ENCODE data around the gene SLC35E1.

SLC35E1 gene

DNA sequence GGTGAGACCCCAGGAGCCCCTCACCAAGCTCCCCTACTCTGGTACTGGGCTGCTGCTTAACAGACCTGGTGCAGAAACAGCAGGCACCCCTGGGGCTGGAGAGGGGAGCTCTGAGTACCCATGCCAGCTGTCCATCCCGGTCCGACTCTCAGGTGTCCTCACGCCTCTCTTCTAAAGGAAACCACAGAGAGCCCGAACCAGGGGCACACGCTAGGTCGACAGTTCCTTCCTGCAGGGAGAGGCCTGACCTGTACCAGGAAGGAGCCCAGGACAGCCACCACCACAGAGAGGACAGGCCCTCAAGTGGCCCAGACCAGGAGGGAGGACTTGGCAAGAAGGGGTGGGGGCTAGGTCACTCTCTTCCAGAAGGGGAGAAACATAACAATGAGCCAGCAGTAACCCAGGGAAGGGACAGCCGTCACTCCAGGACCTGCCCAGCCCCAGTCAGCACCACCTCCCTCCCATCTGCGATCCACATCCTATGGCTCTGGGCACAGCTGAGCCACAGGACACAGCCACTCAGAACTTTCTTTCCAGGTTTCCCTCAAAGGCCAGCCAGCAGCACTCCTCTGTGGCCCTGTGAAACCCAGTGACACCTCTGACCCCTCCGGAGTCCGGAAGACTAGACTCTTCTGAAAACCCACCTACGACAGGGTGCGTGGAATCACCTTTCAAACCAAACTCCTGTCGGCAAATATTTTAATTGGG, 13.0 kb upstream of the SLC35E1 start:
- no peak for DNase-seq (ENCODE audit: low read depth, low spot score)
- in situ Hi-C loops (cut with HindIII; ENCODE audit: low sequenced_read_pairs), result no loop called here
- no peak overlapping the region for H3K4me3 ChIP-seq (ENCODE audit: low read depth, low read length)
- TF ChIP-seq, protein P1, sequence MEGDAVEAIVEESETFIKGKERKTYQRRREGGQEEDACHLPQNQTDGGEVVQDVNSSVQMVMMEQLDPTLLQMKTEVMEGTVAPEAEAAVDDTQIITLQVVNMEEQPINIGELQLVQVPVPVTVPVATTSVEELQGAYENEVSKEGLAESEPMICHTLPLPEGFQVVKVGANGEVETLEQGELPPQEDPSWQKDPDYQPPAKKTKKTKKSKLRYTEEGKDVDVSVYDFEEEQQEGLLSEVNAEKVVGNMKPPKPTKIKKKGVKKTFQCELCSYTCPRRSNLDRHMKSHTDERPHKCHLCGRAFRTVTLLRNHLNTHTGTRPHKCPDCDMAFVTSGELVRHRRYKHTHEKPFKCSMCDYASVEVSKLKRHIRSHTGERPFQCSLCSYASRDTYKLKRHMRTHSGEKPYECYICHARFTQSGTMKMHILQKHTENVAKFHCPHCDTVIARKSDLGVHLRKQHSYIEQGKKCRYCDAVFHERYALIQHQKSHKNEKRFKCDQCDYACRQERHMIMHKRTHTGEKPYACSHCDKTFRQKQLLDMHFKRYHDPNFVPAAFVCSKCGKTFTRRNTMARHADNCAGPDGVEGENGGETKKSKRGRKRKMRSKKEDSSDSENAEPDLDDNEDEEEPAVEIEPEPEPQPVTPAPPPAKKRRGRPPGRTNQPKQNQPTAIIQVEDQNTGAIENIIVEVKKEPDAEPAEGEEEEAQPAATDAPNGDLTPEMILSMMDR (IDR thresholded peaks at IDR 0.05; ENCODE audit: low read depth, low read length), result no peak

DNA sequence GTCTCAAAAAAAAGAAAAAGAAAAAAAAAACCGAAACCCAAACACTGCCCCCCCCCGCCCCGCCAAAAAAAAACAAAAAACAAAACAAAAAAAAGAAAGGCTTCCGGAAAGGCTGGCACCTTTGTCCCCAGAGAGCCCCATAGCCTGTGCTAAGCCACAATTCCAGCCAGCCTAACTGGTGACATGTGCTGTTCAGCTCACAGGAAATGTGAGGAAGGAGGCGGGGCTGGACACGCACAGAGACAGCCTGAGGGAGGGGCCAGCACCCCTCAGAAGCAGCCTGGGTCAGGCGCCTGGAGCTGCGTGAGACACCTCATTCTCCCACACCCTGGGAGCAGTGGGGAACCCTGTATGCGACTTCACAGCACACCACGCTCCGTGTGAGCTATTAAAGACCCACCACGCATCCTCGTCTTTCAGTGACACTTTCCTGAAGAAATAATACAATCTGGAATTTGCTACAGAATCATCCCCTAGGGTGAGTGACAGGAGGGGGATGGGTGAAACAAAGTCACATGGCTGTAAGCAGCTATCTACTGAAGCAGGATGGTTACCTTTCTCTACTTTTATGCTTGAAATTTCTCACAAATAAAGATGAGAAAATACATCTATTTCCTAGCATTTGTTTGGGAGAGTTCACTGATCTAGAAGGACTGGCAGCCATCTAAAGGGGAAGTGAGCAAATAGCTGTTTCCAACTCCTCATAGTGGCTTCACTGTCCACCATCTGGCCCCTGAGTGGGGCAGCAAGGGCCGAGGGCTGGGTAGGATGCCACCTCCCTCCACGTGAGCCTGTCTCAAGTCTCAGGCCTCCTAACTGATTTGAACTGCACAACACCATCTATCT, 12.3 kb upstream of the SLC35E1 start:
- in situ Hi-C loops (cut with HindIII; ENCODE audit: low sequenced_read_pairs), result no loop called here
- TF ChIP-seq, protein P1 (IDR thresholded peaks at IDR 0.05; ENCODE audit: low read depth, low read length), result no peak
- DNase-seq (ENCODE audit: low read depth, low spot score), result peak; percentile 69
- no peak overlapping the region for H3K4me3 ChIP-seq (ENCODE audit: low read depth, low read length)

DNA sequence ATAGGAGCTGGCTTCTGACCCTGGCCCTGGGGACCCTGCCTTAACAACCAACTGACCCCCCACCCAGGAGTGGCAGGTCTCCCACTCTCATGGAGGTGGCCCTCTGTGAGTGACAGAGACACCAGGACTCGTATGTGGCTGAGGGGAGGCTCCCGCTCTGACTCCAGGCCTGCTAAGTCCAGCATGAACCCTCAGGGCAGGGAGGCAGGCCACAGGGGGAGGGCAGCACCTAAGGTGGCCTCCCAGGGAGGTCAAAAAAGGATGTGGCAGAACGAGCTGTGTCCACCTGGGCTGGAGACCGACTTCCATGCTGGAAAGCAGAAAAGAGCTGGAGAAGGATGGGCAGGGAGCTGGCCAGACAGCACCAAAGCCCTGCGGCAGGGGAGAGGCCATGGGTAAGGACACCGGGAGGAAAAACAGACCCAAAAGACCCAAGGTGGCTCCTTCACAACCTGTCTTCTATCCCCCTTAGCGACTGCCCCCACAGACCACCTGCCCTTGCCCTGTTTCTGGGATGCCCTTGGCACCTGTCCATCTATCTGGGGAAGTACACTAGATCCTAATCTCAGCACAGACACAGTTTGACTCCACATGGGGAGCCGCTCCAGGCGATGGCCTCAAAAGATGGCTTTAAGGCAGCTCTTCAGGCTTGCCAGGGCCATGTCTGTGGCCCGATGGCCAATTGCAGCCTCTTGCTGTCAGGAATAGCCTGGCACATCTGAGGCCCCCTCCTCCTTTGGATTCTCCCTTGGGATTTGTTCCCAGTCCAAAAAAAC, 10.5 kb upstream of the SLC35E1 start:
- DNase-seq (ENCODE audit: low read depth, low spot score), result no peak
- TF ChIP-seq, protein P1 (IDR thresholded peaks at IDR 0.05; ENCODE audit: low read depth, low read length), result no peak
- no peak overlapping the region for H3K4me3 ChIP-seq (ENCODE audit: low read depth, low read length)
- in situ Hi-C loops (cut with HindIII; ENCODE audit: low sequenced_read_pairs), result no loop called here

DNA sequence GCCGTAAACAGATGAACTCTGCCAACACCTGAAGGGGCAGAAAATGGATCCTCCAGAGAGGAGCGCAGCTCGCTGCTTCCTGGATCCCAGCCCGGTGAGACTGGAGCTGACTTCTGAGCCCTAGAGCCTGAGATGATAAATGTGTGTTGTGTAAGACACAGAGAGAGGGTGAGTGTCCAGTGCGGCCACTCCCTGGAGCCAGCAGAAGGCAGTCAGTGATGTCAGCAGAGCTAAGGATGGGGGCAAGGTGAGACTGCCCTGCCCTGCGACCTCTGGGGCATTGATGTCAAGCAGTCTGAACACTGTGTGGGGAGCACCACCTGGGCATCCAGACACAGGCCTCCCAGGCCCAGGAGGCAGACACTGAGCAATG, 9.7 kb upstream of the SLC35E1 start:
- in situ Hi-C loops (cut with HindIII; ENCODE audit: low sequenced_read_pairs), result no loop called here
- no peak overlapping the region for H3K4me3 ChIP-seq (ENCODE audit: low read depth, low read length)
- TF ChIP-seq, protein P1 (IDR thresholded peaks at IDR 0.05; ENCODE audit: low read depth, low read length), result no peak
- no peak for DNase-seq (ENCODE audit: low read depth, low spot score)

DNA sequence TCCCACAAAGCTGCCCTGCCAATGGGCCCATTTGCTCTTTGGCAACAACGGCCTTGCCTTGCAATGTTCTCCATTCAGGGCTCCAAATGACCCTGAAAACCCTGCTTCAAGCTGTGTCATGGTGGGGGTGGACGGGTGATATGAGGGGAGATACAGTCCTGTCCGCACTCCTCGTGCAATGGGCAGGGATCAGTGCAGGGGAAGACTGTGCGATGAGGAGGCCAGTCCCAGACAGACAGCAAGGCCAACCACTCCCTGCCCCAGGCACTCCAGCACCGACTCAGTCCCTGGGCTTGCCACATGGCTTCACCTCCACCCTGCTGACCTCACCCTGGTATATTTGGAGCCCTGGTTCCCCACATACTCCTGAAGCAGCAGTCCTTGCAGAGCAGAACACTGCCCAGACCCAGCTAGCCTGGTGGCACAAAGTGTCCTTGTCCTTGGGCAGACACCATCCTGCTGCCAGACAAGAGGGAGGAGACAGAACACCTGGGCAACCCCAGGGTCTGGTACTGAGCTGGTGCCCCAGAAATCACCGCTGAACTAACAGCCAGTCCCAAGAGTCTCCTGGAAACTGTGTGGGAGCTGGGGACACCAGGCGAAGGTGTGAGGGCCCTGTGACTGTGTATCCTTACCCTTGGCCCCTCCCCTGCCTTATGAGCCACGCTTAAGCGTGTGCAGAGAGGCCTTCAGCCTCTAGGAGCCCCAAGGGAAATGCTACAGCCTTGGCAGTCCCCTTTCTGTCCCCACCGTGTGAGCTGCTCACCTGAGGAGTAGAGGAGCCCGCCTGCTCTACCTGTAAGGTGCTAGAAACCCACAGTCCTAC, 9.1 kb upstream of the SLC35E1 start:
- in situ Hi-C loops (cut with HindIII; ENCODE audit: low sequenced_read_pairs), result no loop called here
- DNase-seq (ENCODE audit: low read depth, low spot score), result no peak
- TF ChIP-seq, protein P1 (IDR thresholded peaks at IDR 0.05; ENCODE audit: low read depth, low read length), result no peak
- no peak overlapping the region for H3K4me3 ChIP-seq (ENCODE audit: low read depth, low read length)

DNA sequence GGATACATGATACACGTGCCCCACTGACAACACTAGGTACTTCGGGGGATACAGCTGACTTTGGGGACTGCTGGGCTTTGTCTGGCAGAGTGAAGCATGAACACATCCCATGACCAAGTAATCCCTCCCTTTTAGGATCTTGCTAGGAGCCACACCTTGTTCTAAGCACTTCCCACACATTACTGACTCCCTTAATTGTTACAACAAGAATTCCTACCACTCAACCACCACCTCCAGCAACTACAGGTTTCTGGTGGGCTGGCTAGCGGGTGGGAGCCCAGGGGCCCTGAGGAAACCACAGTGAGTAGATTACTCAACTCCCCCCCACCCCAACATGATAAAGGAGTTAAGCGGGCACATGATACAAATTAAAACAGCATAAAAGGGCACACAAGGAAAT, 7.2 kb upstream of the SLC35E1 start:
- DNase-seq (ENCODE audit: low read depth, low spot score), result no peak
- TF ChIP-seq, protein P1 (IDR thresholded peaks at IDR 0.05; ENCODE audit: low read depth, low read length), result no peak
- no peak overlapping the region for H3K4me3 ChIP-seq (ENCODE audit: low read depth, low read length)
- in situ Hi-C loops (cut with HindIII; ENCODE audit: low sequenced_read_pairs), result no loop called here

All from astrocyte of the spinal cord (primary cell).